Measurements from ENCODE around the gene GPR171.

GRCh38 chr3:151234825-151235224 is 31.8 kb upstream of the GPR171 start:
- TF ChIP-seq RAD21 (IDR thresholded peaks at IDR 0.05; ENCODE audit: low read depth) (no peak), FOXM1 (IDR thresholded peaks at IDR 0.05; ENCODE audit: borderline replicate concordance, low read depth) (no peak), EP300 (IDR thresholded peaks at IDR 0.05; ENCODE audit: borderline replicate concordance) (no peak), NFIC (IDR thresholded peaks at IDR 0.05) (no peak), TAF1 (IDR thresholded peaks at IDR 0.05; ENCODE audit: low read depth) (no peak), CEBPB (IDR thresholded peaks at IDR 0.05) (no peak), TEAD4 (IDR thresholded peaks at IDR 0.05) (no peak), TCF12 (IDR thresholded peaks at IDR 0.05; ENCODE audit: low read depth) (no peak), USF1 (IDR thresholded peaks at IDR 0.05) (no peak), CREB1 (IDR thresholded peaks at IDR 0.05; ENCODE audit: low read depth) (no peak), MAX (IDR thresholded peaks at IDR 0.05) (no peak), ZBTB7A (IDR thresholded peaks at IDR 0.05; ENCODE audit: low read depth) (no peak), REST (IDR thresholded peaks at IDR 0.05; ENCODE audit: low read depth) (no peak), EGR1 (IDR thresholded peaks at IDR 0.05) (no peak)

Data from Ishikawa (cell line).